ENCODE data around the gene REPS1. TPM values are rescaled to one million over a fixed set of nuclear protein-coding genes. Genes with fewer than 3 reads are reported as not detected.

REPS1 gene
- total and polyA plus RNA-seq, 2 of the 13 experiments (the other 11 are each of a cell fraction or from before 2014, with no cell fraction given), result 36.4 to 38.3 TPM

DNA sequence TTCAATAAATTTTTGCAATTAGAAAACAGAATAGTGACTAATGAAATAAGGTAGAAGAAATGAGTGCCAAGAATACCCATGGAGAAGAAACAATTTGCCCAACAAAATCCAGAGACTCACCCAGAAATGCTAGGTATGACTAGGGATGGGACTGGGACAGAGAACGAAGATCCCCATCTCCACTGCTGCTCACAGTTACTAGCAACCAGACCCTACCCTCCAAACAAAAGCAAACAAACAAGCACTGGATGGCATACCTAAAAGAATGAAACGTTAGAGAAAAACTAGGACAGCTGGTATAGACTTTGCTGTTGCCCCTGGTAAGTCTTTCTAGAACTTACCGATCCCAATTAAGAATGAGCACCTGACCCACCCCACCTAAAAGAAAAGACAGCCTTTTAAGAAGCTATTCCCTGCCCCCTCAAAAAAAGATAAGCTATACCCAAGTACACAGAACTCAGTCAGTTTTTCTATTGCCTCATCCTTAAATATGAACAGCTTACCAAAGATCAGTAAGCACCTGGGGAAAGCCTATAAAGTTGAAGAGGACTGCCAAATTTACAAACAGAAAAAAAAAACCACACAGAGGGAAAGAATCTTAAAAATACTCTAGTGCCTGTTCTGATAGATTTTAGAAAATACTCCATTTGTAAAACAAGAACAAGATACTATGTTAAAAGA lies 31.7 kb downstream of the REPS1 start:
- no peak for FAIRE-seq
- TF ChIP-seq CEBPG (CRISPR knock-in tag; IDR thresholded peaks at IDR 0.05) (peak; percentile 46; the same call in 1 of the 2 replicates), ZIK1 (CRISPR knock-in tag; IDR thresholded peaks at IDR 0.05; ENCODE audit: borderline replicate concordance, low read depth) (no peak)
- H3K4me3 ChIP-seq (replicated peaks in 1 of 3; ENCODE audit: insufficient read depth in 1 of 3, low read depth in 2 of 3, low read length in 3 of 3), result no peak overlapping the region
- POLR2A ChIA-PET, result no interaction called here
- CTCF ChIA-PET (ENCODE audit: low intra/inter-chr PET ratio, low total read pairs), result no interaction called here
- H3K4me1 ChIP-seq (ENCODE audit: insufficient read depth, low read length), result peaks cover 32% of the 10 kb centered on the region
- H3K9ac ChIP-seq (ENCODE audit: insufficient read depth, low read depth, low read length), result no peak overlapping the region
- BruUV-seq (replicated peaks), result no TSS peak
- H3K27ac ChIP-seq (ENCODE audit: extremely low read length, insufficient read depth, low read length), result no peak overlapping the region
- DNase-seq (ENCODE audit: low spot score), result peak; percentile 8
- in situ Hi-C loops (cut with HindIII; ENCODE audit: extremely low pct_ligation_motif_present, low pct_unique_long_range_greater_than_20kb) (no loop called here), intact Hi-C loops (cut with micrococcal nuclease; ENCODE audit: unreplicated experiment) (no loop called here)
- H3K36me3 ChIP-seq (replicated peaks in 1 of 2; ENCODE audit: control insufficient read depth in 1 of 2, insufficient read depth in 2 of 2, low read length in 2 of 2), result no peaks in the 10 kb centered on the region
- WGBS (ENCODE audit: low lambda C conversion rate), result 37% methylated on average over 3 of the region's 3 CpGs
- H3K4me2 ChIP-seq (ENCODE audit: low read depth, low read length), result peak overlapping the region; percentile 10; the same call in 1 of the 2 replicates
- peaks cover 39% of the 10 kb centered on the region for H3K79me2 ChIP-seq (ENCODE audit: insufficient read depth, low read length)
- peaks cover 12% of the 10 kb centered on the region for H4K20me1 ChIP-seq (ENCODE audit: insufficient read depth, low read length)
- ATAC-seq, result peak; percentile 71
- no peak overlapping the region for H2AFZ ChIP-seq (ENCODE audit: low read length)
- H3K9me3 ChIP-seq (ENCODE audit: low read length), result no peaks in the 10 kb centered on the region
- no peaks in the 10 kb centered on the region for H3K27me3 ChIP-seq (ENCODE audit: control insufficient read depth in 1 of 2, insufficient read depth in 2 of 2, low read length in 2 of 2)

DNA sequence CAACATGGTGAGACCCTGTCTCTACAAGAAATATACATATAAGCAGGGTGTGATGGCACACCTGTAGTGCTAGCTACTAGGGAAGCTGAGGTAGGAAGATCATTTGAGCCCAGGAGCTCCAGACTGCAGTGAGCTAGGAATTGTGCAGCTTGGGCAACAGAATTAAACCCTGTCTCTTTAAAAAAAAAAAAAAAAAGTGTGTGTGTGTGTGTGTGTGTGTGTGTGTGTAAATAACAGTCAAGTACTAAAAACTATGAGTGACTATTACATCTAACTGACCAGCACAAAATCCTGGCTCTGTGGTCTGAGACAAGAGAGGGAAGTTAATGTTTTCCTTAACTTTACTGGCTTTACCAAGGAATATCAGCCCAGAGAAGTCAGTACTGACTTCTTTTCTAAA lies 32.8 kb downstream of the REPS1 start:
- FAIRE-seq (no peak), DNase-seq (ENCODE audit: low spot score) (no peak), ATAC-seq (no peak)
- no peaks in the 10 kb centered on the region for H3K27me3 ChIP-seq (ENCODE audit: control insufficient read depth in 1 of 2, insufficient read depth in 2 of 2, low read length in 2 of 2)
- no peaks in the 10 kb centered on the region for H3K36me3 ChIP-seq (replicated peaks in 1 of 2; ENCODE audit: control insufficient read depth in 1 of 2, insufficient read depth in 2 of 2, low read length in 2 of 2)
- H3K4me1 ChIP-seq (ENCODE audit: insufficient read depth, low read length), result peaks cover 40% of the 10 kb centered on the region
- no peak overlapping the region for H3K9ac ChIP-seq (ENCODE audit: insufficient read depth, low read depth, low read length)
- no peak overlapping the region for H3K4me2 ChIP-seq (ENCODE audit: low read depth, low read length)
- TF ChIP-seq GZF1 (CRISPR knock-in tag; IDR thresholded peaks at IDR 0.05), result no peak
- TF ChIP-seq, protein P1, sequence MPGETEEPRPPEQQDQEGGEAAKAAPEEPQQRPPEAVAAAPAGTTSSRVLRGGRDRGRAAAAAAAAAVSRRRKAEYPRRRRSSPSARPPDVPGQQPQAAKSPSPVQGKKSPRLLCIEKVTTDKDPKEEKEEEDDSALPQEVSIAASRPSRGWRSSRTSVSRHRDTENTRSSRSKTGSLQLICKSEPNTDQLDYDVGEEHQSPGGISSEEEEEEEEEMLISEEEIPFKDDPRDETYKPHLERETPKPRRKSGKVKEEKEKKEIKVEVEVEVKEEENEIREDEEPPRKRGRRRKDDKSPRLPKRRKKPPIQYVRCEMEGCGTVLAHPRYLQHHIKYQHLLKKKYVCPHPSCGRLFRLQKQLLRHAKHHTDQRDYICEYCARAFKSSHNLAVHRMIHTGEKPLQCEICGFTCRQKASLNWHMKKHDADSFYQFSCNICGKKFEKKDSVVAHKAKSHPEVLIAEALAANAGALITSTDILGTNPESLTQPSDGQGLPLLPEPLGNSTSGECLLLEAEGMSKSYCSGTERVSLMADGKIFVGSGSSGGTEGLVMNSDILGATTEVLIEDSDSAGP (CRISPR knock-in tag; IDR thresholded peaks at IDR 0.05; ENCODE audit: borderline replicate concordance), result peak; percentile 74
- TF ChIP-seq, protein P2, sequence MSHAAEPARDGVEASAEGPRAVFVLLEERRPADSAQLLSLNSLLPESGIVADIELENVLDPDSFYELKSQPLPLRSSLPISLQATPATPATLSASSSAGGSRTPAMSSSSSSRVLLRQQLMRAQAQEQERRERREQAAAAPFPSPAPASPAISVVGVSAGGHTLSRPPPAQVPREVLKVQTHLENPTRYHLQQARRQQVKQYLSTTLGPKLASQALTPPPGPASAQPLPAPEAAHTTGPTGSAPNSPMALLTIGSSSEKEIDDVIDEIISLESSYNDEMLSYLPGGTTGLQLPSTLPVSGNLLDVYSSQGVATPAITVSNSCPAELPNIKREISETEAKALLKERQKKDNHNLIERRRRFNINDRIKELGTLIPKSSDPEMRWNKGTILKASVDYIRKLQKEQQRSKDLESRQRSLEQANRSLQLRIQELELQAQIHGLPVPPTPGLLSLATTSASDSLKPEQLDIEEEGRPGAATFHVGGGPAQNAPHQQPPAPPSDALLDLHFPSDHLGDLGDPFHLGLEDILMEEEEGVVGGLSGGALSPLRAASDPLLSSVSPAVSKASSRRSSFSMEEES (CRISPR knock-in tag; IDR thresholded peaks at IDR 0.05), result no peak
- TF ChIP-seq, protein P3, sequence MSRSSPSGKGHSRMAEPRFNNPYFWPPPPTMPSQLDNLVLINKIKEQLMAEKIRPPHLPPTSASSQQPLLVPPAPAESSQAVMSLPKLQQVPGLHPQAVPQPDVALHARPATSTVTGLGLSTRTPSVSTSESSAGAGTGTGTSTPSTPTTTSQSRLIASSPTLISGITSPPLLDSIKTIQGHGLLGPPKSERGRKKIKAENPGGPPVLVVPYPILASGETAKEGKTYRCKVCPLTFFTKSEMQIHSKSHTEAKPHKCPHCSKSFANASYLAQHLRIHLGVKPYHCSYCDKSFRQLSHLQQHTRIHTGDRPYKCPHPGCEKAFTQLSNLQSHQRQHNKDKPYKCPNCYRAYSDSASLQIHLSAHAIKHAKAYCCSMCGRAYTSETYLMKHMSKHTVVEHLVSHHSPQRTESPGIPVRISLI (CRISPR knock-in tag; IDR thresholded peaks at IDR 0.05; ENCODE audit: borderline replicate concordance), result peak; percentile 83
- in situ Hi-C loops (cut with HindIII; ENCODE audit: extremely low pct_ligation_motif_present, low pct_unique_long_range_greater_than_20kb) (no loop called here), intact Hi-C loops (cut with micrococcal nuclease; ENCODE audit: unreplicated experiment) (no loop called here)
- H3K9me3 ChIP-seq (ENCODE audit: low read length), result no peaks in the 10 kb centered on the region
- peaks cover 12% of the 10 kb centered on the region for H4K20me1 ChIP-seq (ENCODE audit: insufficient read depth, low read length)
- H3K4me3 ChIP-seq (replicated peaks in 1 of 3; ENCODE audit: insufficient read depth in 1 of 3, low read depth in 2 of 3, low read length in 3 of 3), result no peak overlapping the region
- H2AFZ ChIP-seq (ENCODE audit: low read length), result no peak overlapping the region
- H3K27ac ChIP-seq (ENCODE audit: extremely low read length, insufficient read depth, low read length), result no peak overlapping the region
- CTCF ChIA-PET (ENCODE audit: low intra/inter-chr PET ratio, low total read pairs), result no interaction called here
- POLR2A ChIA-PET, result no interaction called here
- BruUV-seq (replicated peaks), result no TSS peak
- H3K79me2 ChIP-seq (ENCODE audit: insufficient read depth, low read length), result peaks cover 42% of the 10 kb centered on the region
